ENCODE measurements around the gene PTPRN2. TPM values are rescaled to one million over a fixed set of nuclear protein-coding genes. Genes with fewer than 3 reads are reported as not detected.

PTPRN2 gene
- total RNA-seq, 1 donor: 0.27 TPM

GRCh38 chr7:157875230-157876179 lies 712.1 kb downstream of the PTPRN2 start:
- peak; percentile 42 to 66 (median 47) for DNase-seq (ENCODE audit: low read depth in 2 of 3, low spot score in 2 of 3)

GRCh38 chr7:157874870-157875229 lies 712.8 kb downstream of the PTPRN2 start:
- DNase-seq (ENCODE audit: low read depth in 2 of 3, low spot score in 2 of 3): peak; percentile 8 to 17 (median 13)

- DNase-seq (ENCODE audit: low read depth in 2 of 3, low spot score in 2 of 3): no peak
Observed at GRCh38 chr7:157874208-157874816, 713.3 kb downstream of the PTPRN2 start.

GRCh38 chr7:157873664-157874063 lies 714.0 kb downstream of the PTPRN2 start:
- DNase-seq (ENCODE audit: low read depth in 2 of 3, low spot score in 2 of 3): no peak

GRCh38 chr7:157873181-157873580 lies 714.4 kb downstream of the PTPRN2 start:
- DNase-seq (ENCODE audit: low read depth in 2 of 3, low spot score in 2 of 3): no peak

- DNase-seq (ENCODE audit: low read depth in 2 of 3, low spot score in 2 of 3): no peak
Observed at GRCh38 chr7:157872447-157872846, 715.2 kb downstream of the PTPRN2 start.

- no peak for DNase-seq (ENCODE audit: low read depth in 2 of 3, low spot score in 2 of 3)
Observed at GRCh38 chr7:157871681-157872080, 715.9 kb downstream of the PTPRN2 start.

GRCh38 chr7:157870644-157871290 lies 716.9 kb downstream of the PTPRN2 start:
- DNase-seq (ENCODE audit: low read depth in 2 of 3, low spot score in 2 of 3): no peak

GRCh38 chr7:157869793-157870192 lies 717.8 kb downstream of the PTPRN2 start:
- DNase-seq (ENCODE audit: low read depth in 2 of 3, low spot score in 2 of 3): no peak

- no peak for DNase-seq (ENCODE audit: low read depth in 2 of 3, low spot score in 2 of 3)
Observed at GRCh38 chr7:157867685-157868305, 719.8 kb downstream of the PTPRN2 start.

GRCh38 chr7:157866336-157866924 lies 721.2 kb downstream of the PTPRN2 start:
- DNase-seq (ENCODE audit: low read depth in 2 of 3, low spot score in 2 of 3): no peak

GRCh38 chr7:157865351-157866165 lies 722.1 kb downstream of the PTPRN2 start:
- DNase-seq (ENCODE audit: low read depth in 2 of 3, low spot score in 2 of 3): no peak

- DNase-seq (ENCODE audit: low read depth in 2 of 3, low spot score in 2 of 3): no peak
Observed at GRCh38 chr7:157864911-157865310, 722.7 kb downstream of the PTPRN2 start.

GRCh38 chr7:157863906-157864810 lies 723.5 kb downstream of the PTPRN2 start:
- no peak for DNase-seq (ENCODE audit: low read depth in 2 of 3, low spot score in 2 of 3)

GRCh38 chr7:157863176-157863575 lies 724.4 kb downstream of the PTPRN2 start:
- no peak for DNase-seq (ENCODE audit: low read depth in 2 of 3, low spot score in 2 of 3)

GRCh38 chr7:157862731-157863130 lies 724.9 kb downstream of the PTPRN2 start:
- no peak for DNase-seq (ENCODE audit: low read depth in 2 of 3, low spot score in 2 of 3)

GRCh38 chr7:157861551-157861950 lies 726.1 kb downstream of the PTPRN2 start:
- no peak for DNase-seq (ENCODE audit: low read depth in 2 of 3, low spot score in 2 of 3)

- no peak for DNase-seq (ENCODE audit: low read depth in 2 of 3, low spot score in 2 of 3)
Observed at GRCh38 chr7:157861031-157861491, 726.6 kb downstream of the PTPRN2 start.

- no peak for DNase-seq (ENCODE audit: low read depth in 2 of 3, low spot score in 2 of 3)
Observed at GRCh38 chr7:157860406-157860805, 727.2 kb downstream of the PTPRN2 start.
